ENCODE measurements around the gene SIAH1. TPM values are rescaled to one million over a fixed set of nuclear protein-coding genes. Genes with fewer than 3 reads are reported as not detected.

Gene SIAH1
- total RNA-seq, 1 donor from 2014 or later, result 31.1 TPM

- TF ChIP-seq CTCF (conservative IDR thresholded peaks at IDR 0.05), result no peak
- Mint-ChIP-seq H3K9me3 (no peaks in the 10 kb centered on the region), H3K27ac (ENCODE audit: unreplicated experiment) (no peak overlapping the region), H3K27me3 (ENCODE audit: low read depth) (no peaks in the 10 kb centered on the region), H3K4me1 (no peaks in the 10 kb centered on the region), H3K36me3 (ENCODE audit: low read depth) (no peaks in the 10 kb centered on the region), H3K4me3 (no peak overlapping the region)
- no peak for DNase-seq (ENCODE audit: low read depth, low spot score)
These were observed 46.9 kb upstream of the SIAH1 start for GRCh38 chr16:48432136-48432535.

GRCh38 chr16:48430890-48431289 lies 45.7 kb upstream of the SIAH1 start:
- Mint-ChIP-seq H3K27me3 (ENCODE audit: low read depth) (no peaks in the 10 kb centered on the region), H3K27ac (ENCODE audit: unreplicated experiment) (no peak overlapping the region), H3K36me3 (ENCODE audit: low read depth) (no peaks in the 10 kb centered on the region), H3K4me1 (no peaks in the 10 kb centered on the region), H3K4me3 (no peak overlapping the region), H3K9me3 (no peaks in the 10 kb centered on the region)
- no peak for TF ChIP-seq CTCF (conservative IDR thresholded peaks at IDR 0.05)
- no peak for DNase-seq (ENCODE audit: low read depth, low spot score)

GRCh38 chr16:48426244-48427141 lies 41.3 kb upstream of the SIAH1 start:
- H3K36me3 Mint-ChIP-seq (ENCODE audit: low read depth), result no peaks in the 10 kb centered on the region
- H3K27me3 Mint-ChIP-seq (ENCODE audit: low read depth), result no peaks in the 10 kb centered on the region
- H3K27ac Mint-ChIP-seq (ENCODE audit: unreplicated experiment), result no peak overlapping the region
- H3K9me3 Mint-ChIP-seq, result no peaks in the 10 kb centered on the region
- H3K4me1 Mint-ChIP-seq, result no peaks in the 10 kb centered on the region
- no peak for TF ChIP-seq CTCF (conservative IDR thresholded peaks at IDR 0.05)
- DNase-seq (ENCODE audit: low read depth, low spot score), result no peak
- no peak overlapping the region for H3K4me3 Mint-ChIP-seq

GRCh38 chr16:48422537-48422936 lies 37.3 kb upstream of the SIAH1 start:
- H3K27me3 Mint-ChIP-seq (ENCODE audit: low read depth), result no peaks in the 10 kb centered on the region
- H3K4me3 Mint-ChIP-seq, result no peak overlapping the region
- no peak for DNase-seq (ENCODE audit: low read depth, low spot score)
- H3K36me3 Mint-ChIP-seq (ENCODE audit: low read depth), result no peaks in the 10 kb centered on the region
- H3K9me3 Mint-ChIP-seq, result no peaks in the 10 kb centered on the region
- H3K27ac Mint-ChIP-seq (ENCODE audit: unreplicated experiment), result no peak overlapping the region
- H3K4me1 Mint-ChIP-seq, result no peaks in the 10 kb centered on the region
- TF ChIP-seq CTCF (conservative IDR thresholded peaks at IDR 0.05), result no peak

GRCh38 chr16:48421741-48422140 lies 36.5 kb upstream of the SIAH1 start:
- Mint-ChIP-seq H3K27me3 (ENCODE audit: low read depth) (no peaks in the 10 kb centered on the region), H3K4me3 (no peak overlapping the region), H3K27ac (ENCODE audit: unreplicated experiment) (no peak overlapping the region), H3K9me3 (no peaks in the 10 kb centered on the region), H3K36me3 (ENCODE audit: low read depth) (no peaks in the 10 kb centered on the region), H3K4me1 (no peaks in the 10 kb centered on the region)
- DNase-seq (ENCODE audit: low read depth, low spot score), result no peak
- TF ChIP-seq CTCF (conservative IDR thresholded peaks at IDR 0.05), result no peak
